Ishikawa (cell line): ENCODE data around the gene GARIN5A.

ENCODE experiments used
- CEBPB ChIP-seq: IDR thresholded peaks from 2 replicates; pipeline ENCODE4 v1.6.1; 2012
- CREB1 ChIP-seq: IDR thresholded peaks from 2 replicates; pipeline ENCODE4 v1.6.1; 2012; ENCODE audit warnings: low read depth
- EGR1 ChIP-seq: IDR thresholded peaks from 2 replicates; pipeline ENCODE4 v1.6.1; 2012
- EP300 ChIP-seq: IDR thresholded peaks from 2 replicates; pipeline ENCODE4 v1.6.1; 2012; ENCODE audit warnings: borderline replicate concordance
- FOXM1 ChIP-seq: IDR thresholded peaks from 2 replicates; pipeline ENCODE4 v1.6.1; 2012; ENCODE audit warnings: low read depth, borderline replicate concordance
- NFIC ChIP-seq: IDR thresholded peaks from 2 replicates; pipeline ENCODE4 v1.6.1; 2012
- RAD21 ChIP-seq: IDR thresholded peaks from 2 replicates; pipeline ENCODE4 v1.6.1; 2012; ENCODE audit warnings: low read depth
- TAF1 ChIP-seq: IDR thresholded peaks from 2 replicates; pipeline ENCODE4 v1.6.1; 2012; ENCODE audit warnings: low read depth, mild to moderate bottlenecking
- TCF12 ChIP-seq: IDR thresholded peaks from 2 replicates; pipeline ENCODE4 v1.6.1; 2012; ENCODE audit warnings: low read depth
- TEAD4 ChIP-seq: IDR thresholded peaks from 2 replicates; pipeline ENCODE4 v1.6.1; 2012
- YY1 ChIP-seq: IDR thresholded peaks from 2 replicates; pipeline ENCODE4 v1.6.1; 2012; ENCODE audit warnings: low read depth
- ZBTB7A ChIP-seq: IDR thresholded peaks from 2 replicates; pipeline ENCODE4 v1.6.1; 2012; ENCODE audit warnings: low read depth
- TF ChIP-seq, protein P1 (sequence below): IDR thresholded peaks from 2 replicates; pipeline ENCODE4 v1.6.1; 2012; ENCODE audit warnings: low read depth, mild to moderate bottlenecking
- TF ChIP-seq, protein P2 (sequence below): IDR thresholded peaks from 2 replicates; pipeline ENCODE4 v1.6.1; 2012
- TF ChIP-seq, protein P3 (sequence below): IDR thresholded peaks from 2 replicates; pipeline ENCODE4 v1.6.1; 2012

GARIN5A gene

DNA sequence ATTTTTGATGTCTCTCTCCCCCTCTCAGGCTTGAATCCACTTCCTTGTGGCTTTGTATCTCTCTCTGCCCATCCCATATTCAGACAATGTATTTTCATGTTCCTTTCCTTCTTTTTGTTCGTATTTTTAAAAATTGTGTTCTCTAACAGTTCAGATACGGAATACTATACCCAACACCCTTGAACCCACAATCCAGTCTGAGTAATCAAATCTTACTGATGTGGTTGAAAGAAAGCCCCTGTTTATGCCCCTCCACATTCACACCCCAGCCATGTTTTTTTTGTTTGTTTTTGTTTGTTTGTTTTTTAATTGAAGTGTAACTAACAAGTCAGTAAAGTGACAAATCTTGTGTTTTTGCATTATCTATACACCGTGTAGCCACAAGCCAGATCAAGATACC is 56.5 kb downstream of the GARIN5A start:
- TF ChIP-seq RAD21 (no peak), FOXM1 (no peak), TAF1 (no peak), ZBTB7A (no peak), EP300 (no peak), NFIC (no peak), TEAD4 (no peak), YY1 (no peak), CEBPB (no peak), TCF12 (no peak), EGR1 (no peak), CREB1 (no peak)
- TF ChIP-seq, protein P1, sequence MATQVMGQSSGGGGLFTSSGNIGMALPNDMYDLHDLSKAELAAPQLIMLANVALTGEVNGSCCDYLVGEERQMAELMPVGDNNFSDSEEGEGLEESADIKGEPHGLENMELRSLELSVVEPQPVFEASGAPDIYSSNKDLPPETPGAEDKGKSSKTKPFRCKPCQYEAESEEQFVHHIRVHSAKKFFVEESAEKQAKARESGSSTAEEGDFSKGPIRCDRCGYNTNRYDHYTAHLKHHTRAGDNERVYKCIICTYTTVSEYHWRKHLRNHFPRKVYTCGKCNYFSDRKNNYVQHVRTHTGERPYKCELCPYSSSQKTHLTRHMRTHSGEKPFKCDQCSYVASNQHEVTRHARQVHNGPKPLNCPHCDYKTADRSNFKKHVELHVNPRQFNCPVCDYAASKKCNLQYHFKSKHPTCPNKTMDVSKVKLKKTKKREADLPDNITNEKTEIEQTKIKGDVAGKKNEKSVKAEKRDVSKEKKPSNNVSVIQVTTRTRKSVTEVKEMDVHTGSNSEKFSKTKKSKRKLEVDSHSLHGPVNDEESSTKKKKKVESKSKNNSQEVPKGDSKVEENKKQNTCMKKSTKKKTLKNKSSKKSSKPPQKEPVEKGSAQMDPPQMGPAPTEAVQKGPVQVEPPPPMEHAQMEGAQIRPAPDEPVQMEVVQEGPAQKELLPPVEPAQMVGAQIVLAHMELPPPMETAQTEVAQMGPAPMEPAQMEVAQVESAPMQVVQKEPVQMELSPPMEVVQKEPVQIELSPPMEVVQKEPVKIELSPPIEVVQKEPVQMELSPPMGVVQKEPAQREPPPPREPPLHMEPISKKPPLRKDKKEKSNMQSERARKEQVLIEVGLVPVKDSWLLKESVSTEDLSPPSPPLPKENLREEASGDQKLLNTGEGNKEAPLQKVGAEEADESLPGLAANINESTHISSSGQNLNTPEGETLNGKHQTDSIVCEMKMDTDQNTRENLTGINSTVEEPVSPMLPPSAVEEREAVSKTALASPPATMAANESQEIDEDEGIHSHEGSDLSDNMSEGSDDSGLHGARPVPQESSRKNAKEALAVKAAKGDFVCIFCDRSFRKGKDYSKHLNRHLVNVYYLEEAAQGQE, result no peak
- TF ChIP-seq, protein P2, sequence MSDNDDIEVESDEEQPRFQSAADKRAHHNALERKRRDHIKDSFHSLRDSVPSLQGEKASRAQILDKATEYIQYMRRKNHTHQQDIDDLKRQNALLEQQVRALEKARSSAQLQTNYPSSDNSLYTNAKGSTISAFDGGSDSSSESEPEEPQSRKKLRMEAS, result no peak
- TF ChIP-seq, protein P3, sequence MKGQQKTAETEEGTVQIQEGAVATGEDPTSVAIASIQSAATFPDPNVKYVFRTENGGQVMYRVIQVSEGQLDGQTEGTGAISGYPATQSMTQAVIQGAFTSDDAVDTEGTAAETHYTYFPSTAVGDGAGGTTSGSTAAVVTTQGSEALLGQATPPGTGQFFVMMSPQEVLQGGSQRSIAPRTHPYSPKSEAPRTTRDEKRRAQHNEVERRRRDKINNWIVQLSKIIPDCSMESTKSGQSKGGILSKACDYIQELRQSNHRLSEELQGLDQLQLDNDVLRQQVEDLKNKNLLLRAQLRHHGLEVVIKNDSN, result no peak

DNA sequence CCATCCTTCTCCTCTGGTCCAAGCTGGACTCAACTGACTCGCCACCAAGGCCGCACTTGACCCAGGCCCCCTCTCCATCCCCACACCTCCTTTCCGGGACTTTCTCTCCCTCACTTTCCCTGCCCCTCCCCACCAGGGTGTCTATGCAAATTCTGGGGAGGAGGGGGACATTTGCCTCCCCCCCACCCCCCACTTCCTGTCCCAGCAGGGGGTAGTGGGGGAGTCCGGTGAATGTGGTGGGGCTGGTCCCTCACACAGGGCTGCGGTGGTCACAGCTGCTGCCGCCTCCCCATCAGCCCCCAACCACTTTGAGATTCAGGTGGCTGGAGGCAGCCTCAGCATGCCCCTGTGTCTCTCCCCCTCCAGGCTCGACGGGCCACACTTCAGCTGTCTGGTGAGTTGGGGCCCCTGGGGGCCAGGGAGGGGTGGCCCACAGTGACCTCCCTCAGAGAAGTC is 57.0 kb downstream of the GARIN5A start:
- TF ChIP-seq ZBTB7A (no peak), CREB1 (no peak), EGR1 (no peak), TEAD4 (no peak), TAF1 (no peak), TCF12 (no peak), YY1 (no peak), EP300 (no peak), RAD21 (no peak), CEBPB (no peak), FOXM1 (no peak), NFIC (no peak)
- TF ChIP-seq, protein P1, result no peak
- TF ChIP-seq, protein P3, result no peak
- TF ChIP-seq, protein P2, result no peak

DNA sequence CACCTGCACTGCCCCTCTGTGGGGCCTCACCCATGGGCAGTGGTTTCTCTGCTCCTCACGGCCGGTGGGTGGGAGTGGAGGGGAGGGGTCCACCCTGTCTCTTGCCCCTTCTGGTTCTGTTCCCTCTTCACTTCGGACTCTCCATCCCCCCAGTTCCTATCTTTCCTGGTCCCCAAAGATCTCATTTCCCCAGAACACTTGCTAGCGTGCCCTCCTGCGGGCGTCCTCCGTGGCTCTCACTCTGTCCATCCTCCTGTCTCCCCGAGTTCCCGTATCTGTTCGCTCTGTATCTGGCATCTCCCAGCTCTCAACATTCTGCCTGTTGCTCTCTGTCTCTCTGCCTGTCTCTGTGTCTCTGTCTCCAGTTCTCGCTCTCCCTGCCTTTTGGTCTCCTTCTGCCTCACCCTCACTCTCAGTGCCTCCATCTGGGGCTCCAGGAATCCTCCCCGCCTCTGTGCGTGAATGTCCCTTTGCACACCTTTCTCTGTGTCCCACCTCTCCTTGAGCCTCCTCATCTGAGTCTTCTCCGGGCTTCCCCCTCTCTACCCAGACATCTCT is 57.5 kb downstream of the GARIN5A start:
- TF ChIP-seq ZBTB7A (no peak), CEBPB (no peak), EP300 (no peak), TEAD4 (no peak), RAD21 (no peak), EGR1 (no peak), TAF1 (no peak), TCF12 (no peak), CREB1 (no peak)
- TF ChIP-seq, protein P1, result no peak
- TF ChIP-seq, protein P3, result no peak
